Measurements from ENCODE around the gene ATP5MC2.
A peak's percentile ranks its signal among the peaks of the same experiment; 100 is the strongest.
"Not testable (repeated sequence)": the region's sequence is repeated elsewhere in the genome, so short reads cannot be mapped to it uniquely, and the experiment has no call there.

ATP5MC2 gene

GRCh38 chr12:53688134-53688533 is 12.3 kb upstream of the ATP5MC2 start:
- no peak for DNase-seq

- no peak for DNase-seq
Observed at GRCh38 chr12:53686436-53686835, 10.6 kb upstream of the ATP5MC2 start.

- no peak for DNase-seq
Observed at GRCh38 chr12:53684654-53685220, 8.9 kb upstream of the ATP5MC2 start.

- no peak for DNase-seq
Observed at GRCh38 chr12:53683983-53684382, 8.1 kb upstream of the ATP5MC2 start.

GRCh38 chr12:53683494-53683893 is 7.6 kb upstream of the ATP5MC2 start:
- DNase-seq, result no peak

GRCh38 chr12:53680061-53680460 is 4.2 kb upstream of the ATP5MC2 start:
- not testable (repeated sequence) for DNase-seq

- DNase-seq, result no peak
Observed at GRCh38 chr12:53677800-53678148, 1.9 kb upstream of the ATP5MC2 start.

- DNase-seq, result no peak
Observed at GRCh38 chr12:53677016-53677799, 1.3 kb upstream of the ATP5MC2 start.

- DNase-seq, result peak in 1 of 2 donors; percentile 10
Observed at GRCh38 chr12:53676656-53677015, 753 bp upstream of the ATP5MC2 start.

- no peak for DNase-seq
Observed at GRCh38 chr12:53674977-53675700, 744 bp downstream of the ATP5MC2 start.

- DNase-seq, result no peak
Observed at GRCh38 chr12:53670971-53671370, 4.9 kb downstream of the ATP5MC2 start.

- DNase-seq, result no peak
Observed at GRCh38 chr12:53670308-53670707, 5.6 kb downstream of the ATP5MC2 start.

- DNase-seq, result no peak
Observed at GRCh38 chr12:53667080-53667479, 8.8 kb downstream of the ATP5MC2 start.

GRCh38 chr12:53664936-53665335 is 10.9 kb downstream of the ATP5MC2 start:
- DNase-seq, result no peak

GRCh38 chr12:53664191-53664590 is 11.7 kb downstream of the ATP5MC2 start:
- DNase-seq, result no peak

- no peak for DNase-seq
Observed at GRCh38 chr12:53660041-53660440, 15.8 kb downstream of the ATP5MC2 start.

GRCh38 chr12:53659571-53659981 is 16.3 kb downstream of the ATP5MC2 start:
- DNase-seq, result no peak

- DNase-seq, result no peak
Observed at GRCh38 chr12:53659011-53659551, 16.8 kb downstream of the ATP5MC2 start.

GRCh38 chr12:53657041-53657440 is 18.8 kb downstream of the ATP5MC2 start:
- no peak for DNase-seq

GRCh38 chr12:53653595-53653994 is 22.3 kb downstream of the ATP5MC2 start:
- DNase-seq, result no peak

- DNase-seq, result no peak
Observed at GRCh38 chr12:53652366-53652765, 23.5 kb downstream of the ATP5MC2 start.

GRCh38 chr12:53651737-53652136 is 24.1 kb downstream of the ATP5MC2 start:
- DNase-seq, result no peak

- DNase-seq, result not testable (repeated sequence)
Observed at GRCh38 chr12:53646300-53646699, 29.6 kb downstream of the ATP5MC2 start.

GRCh38 chr12:53645165-53645564 is 30.7 kb downstream of the ATP5MC2 start:
- DNase-seq, result no peak

Measured in CD4-positive, alpha-beta T cell treated with Interleukin-4 for 1 hour (primary cell).